GM23338 (cell line): ENCODE measurements around the gene E4F1.

Experiments used
- CREB1 ChIP-seq: fragments of 250-450 bp; sonication (Bioruptor Pico); IDR thresholded peaks from 2 replicates; pipeline ENCODE4 v1.5.0; 2020; ENCODE audit warnings: low read depth, mild to moderate bottlenecking, moderate library complexity
- EZH2 ChIP-seq: fragments of 200-600 bp; sonication (generic); IDR thresholded peaks from one replicate; pipeline ENCODE4 v1.8.0; 2017; ENCODE audit warnings: antibody characterized with exemption, mild to moderate bottlenecking, low read depth; ENCODE audit not compliant: unreplicated experiment
- JUNB ChIP-seq: IDR thresholded peaks from one replicate; pipeline ENCODE4 v1.6.1; 2016; ENCODE audit warnings: antibody characterized with exemption; ENCODE audit not compliant: unreplicated experiment
- NANOG ChIP-seq: IDR thresholded peaks from 2 replicates; pipeline ENCODE4 v1.6.1; 2016; ENCODE audit warnings: antibody characterized with exemption, borderline replicate concordance
- POLR2AphosphoS5 ChIP-seq: IDR thresholded peaks from 2 replicates; pipeline ENCODE4 v1.6.1; 2016; ENCODE audit warnings: antibody characterized with exemption, low read depth
- TF ChIP-seq, protein P1 (sequence below), 2 experiments: fragments of 200-600 bp in 1 of 2; sonication (generic) in 1 of 2; conservative IDR thresholded peaks; 2 replicates each; pipeline versions ENCODE4 v1.5.1 to v1.6.1; 2016 to 2017; ENCODE audit warnings: antibody characterized with exemption in 2 of 2, low read depth in 2 of 2, mild to moderate bottlenecking in 2 of 2, moderate library complexity in 1 of 2
- TF ChIP-seq, protein P2 (sequence below): IDR thresholded peaks from one replicate; pipeline ENCODE4 v1.6.1; 2018; ENCODE audit warnings: antibody characterized with exemption; ENCODE audit not compliant: unreplicated experiment

DNA sequence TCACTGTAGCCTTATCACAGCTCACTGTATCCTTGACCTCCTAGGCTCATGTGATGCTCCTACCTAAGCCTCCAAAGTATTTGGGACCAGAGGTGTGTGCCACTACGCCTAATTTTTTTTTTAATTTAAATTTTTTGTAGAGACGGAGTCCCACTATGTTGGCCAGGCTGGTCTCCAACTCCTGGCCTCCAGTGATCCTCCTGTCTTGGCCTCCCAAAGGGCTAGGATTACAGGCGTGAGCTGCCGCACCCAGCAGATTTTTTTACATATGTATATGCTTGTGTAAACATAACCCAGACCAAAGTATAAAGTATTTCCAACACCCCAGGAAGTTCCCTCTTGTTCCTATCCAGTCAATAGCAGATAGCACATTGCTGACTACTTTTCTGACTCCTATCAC is 7.1 kb upstream of the E4F1 start:
- TF ChIP-seq, protein P1, sequence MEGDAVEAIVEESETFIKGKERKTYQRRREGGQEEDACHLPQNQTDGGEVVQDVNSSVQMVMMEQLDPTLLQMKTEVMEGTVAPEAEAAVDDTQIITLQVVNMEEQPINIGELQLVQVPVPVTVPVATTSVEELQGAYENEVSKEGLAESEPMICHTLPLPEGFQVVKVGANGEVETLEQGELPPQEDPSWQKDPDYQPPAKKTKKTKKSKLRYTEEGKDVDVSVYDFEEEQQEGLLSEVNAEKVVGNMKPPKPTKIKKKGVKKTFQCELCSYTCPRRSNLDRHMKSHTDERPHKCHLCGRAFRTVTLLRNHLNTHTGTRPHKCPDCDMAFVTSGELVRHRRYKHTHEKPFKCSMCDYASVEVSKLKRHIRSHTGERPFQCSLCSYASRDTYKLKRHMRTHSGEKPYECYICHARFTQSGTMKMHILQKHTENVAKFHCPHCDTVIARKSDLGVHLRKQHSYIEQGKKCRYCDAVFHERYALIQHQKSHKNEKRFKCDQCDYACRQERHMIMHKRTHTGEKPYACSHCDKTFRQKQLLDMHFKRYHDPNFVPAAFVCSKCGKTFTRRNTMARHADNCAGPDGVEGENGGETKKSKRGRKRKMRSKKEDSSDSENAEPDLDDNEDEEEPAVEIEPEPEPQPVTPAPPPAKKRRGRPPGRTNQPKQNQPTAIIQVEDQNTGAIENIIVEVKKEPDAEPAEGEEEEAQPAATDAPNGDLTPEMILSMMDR (conservative IDR thresholded peaks at IDR 0.05; ENCODE audit: low read depth in 2 of 2): no peak
- no peak for TF ChIP-seq CREB1 (CRISPR knock-in tag)
- TF ChIP-seq NANOG: no peak
- TF ChIP-seq JUNB: no peak
- TF ChIP-seq EZH2: no peak
- TF ChIP-seq POLR2AphosphoS5: no peak
- TF ChIP-seq, protein P2, sequence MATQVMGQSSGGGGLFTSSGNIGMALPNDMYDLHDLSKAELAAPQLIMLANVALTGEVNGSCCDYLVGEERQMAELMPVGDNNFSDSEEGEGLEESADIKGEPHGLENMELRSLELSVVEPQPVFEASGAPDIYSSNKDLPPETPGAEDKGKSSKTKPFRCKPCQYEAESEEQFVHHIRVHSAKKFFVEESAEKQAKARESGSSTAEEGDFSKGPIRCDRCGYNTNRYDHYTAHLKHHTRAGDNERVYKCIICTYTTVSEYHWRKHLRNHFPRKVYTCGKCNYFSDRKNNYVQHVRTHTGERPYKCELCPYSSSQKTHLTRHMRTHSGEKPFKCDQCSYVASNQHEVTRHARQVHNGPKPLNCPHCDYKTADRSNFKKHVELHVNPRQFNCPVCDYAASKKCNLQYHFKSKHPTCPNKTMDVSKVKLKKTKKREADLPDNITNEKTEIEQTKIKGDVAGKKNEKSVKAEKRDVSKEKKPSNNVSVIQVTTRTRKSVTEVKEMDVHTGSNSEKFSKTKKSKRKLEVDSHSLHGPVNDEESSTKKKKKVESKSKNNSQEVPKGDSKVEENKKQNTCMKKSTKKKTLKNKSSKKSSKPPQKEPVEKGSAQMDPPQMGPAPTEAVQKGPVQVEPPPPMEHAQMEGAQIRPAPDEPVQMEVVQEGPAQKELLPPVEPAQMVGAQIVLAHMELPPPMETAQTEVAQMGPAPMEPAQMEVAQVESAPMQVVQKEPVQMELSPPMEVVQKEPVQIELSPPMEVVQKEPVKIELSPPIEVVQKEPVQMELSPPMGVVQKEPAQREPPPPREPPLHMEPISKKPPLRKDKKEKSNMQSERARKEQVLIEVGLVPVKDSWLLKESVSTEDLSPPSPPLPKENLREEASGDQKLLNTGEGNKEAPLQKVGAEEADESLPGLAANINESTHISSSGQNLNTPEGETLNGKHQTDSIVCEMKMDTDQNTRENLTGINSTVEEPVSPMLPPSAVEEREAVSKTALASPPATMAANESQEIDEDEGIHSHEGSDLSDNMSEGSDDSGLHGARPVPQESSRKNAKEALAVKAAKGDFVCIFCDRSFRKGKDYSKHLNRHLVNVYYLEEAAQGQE: no peak
